ENCODE measurements around the gene ITFG1.

GRCh38 chr16:47424846-47425245 is 36.0 kb downstream of the ITFG1 start:
- TF ChIP-seq, protein P1, sequence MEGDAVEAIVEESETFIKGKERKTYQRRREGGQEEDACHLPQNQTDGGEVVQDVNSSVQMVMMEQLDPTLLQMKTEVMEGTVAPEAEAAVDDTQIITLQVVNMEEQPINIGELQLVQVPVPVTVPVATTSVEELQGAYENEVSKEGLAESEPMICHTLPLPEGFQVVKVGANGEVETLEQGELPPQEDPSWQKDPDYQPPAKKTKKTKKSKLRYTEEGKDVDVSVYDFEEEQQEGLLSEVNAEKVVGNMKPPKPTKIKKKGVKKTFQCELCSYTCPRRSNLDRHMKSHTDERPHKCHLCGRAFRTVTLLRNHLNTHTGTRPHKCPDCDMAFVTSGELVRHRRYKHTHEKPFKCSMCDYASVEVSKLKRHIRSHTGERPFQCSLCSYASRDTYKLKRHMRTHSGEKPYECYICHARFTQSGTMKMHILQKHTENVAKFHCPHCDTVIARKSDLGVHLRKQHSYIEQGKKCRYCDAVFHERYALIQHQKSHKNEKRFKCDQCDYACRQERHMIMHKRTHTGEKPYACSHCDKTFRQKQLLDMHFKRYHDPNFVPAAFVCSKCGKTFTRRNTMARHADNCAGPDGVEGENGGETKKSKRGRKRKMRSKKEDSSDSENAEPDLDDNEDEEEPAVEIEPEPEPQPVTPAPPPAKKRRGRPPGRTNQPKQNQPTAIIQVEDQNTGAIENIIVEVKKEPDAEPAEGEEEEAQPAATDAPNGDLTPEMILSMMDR (IDR thresholded peaks at IDR 0.05; ENCODE audit: low read depth, low read length) = no peak
- TF ChIP-seq, protein P2, sequence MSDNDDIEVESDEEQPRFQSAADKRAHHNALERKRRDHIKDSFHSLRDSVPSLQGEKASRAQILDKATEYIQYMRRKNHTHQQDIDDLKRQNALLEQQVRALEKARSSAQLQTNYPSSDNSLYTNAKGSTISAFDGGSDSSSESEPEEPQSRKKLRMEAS (IDR thresholded peaks at IDR 0.05; ENCODE audit: low read depth, low read length) = no peak
- no peak for TF ChIP-seq POLR2A (IDR thresholded peaks at IDR 0.05; ENCODE audit: extremely low read depth, insufficient read length)
- no peak for TF ChIP-seq MYC (IDR thresholded peaks at IDR 0.05; ENCODE audit: low read depth, low read length)
